ENCODE data around the gene SRC. TPM values are rescaled to one million over a fixed set of nuclear protein-coding genes. Genes with fewer than 3 reads are reported as not detected.

Gene SRC
- total RNA-seq, 1 experiment from 2014 or later = 197 TPM

- Histone ChIP-seq H3K36me3 (ENCODE audit: control insufficient read depth, insufficient read depth, low read length) (peaks cover 6% of the 10 kb centered on the region), H3K9me3 (no peaks in the 10 kb centered on the region; the same call in 1 of the 2 replicates), H3K27me3 (replicated peaks; ENCODE audit: control insufficient read depth, insufficient read depth, low read length) (no peaks in the 10 kb centered on the region), H3K4me1 (peaks cover 7% of the 10 kb centered on the region; the same call in 1 of the 2 replicates), H3K4me3 (ENCODE audit: low read depth, low read length) (no peak overlapping the region)
- Mint-ChIP-seq H3K27ac (ENCODE audit: unreplicated experiment) (peak overlapping the region; percentile 2), H3K4me1 (ENCODE audit: low read depth, unreplicated experiment) (peaks cover 13% of the 10 kb centered on the region), H3K27me3 (ENCODE audit: insufficient read depth, unreplicated experiment) (no peaks in the 10 kb centered on the region), H3K9me3 (ENCODE audit: unreplicated experiment) (no peaks in the 10 kb centered on the region), H3K36me3 (ENCODE audit: insufficient read depth, unreplicated experiment) (peaks cover 6% of the 10 kb centered on the region), H3K4me3 (ENCODE audit: unreplicated experiment) (no peak overlapping the region)
- POLR2A ChIA-PET = no interaction called here
- TF ChIP-seq CTCF (IDR thresholded peaks at IDR 0.05; ENCODE audit: insufficient read depth in 1 of 2, low read depth in 1 of 2, low read length in 1 of 2, severe bottlenecking in 1 of 2, unreplicated experiment in 1 of 2) = no peak
- intact Hi-C loops (cut with micrococcal nuclease; ENCODE audit: unreplicated experiment) = no loop called here
- peak in 1 of 2 experiments; percentile 34 for DNase-seq
- CTCF ChIA-PET = no interaction called here
- no TSS peak for BruUV-seq (replicated peaks)
Measured at GRCh38 chr20:37316116-37316774, 29.7 kb upstream of the SRC start.

GRCh38 chr20:37316775-37317170 is 29.2 kb upstream of the SRC start:
- Histone ChIP-seq H3K4me3 (ENCODE audit: low read depth, low read length) (no peak overlapping the region), H3K9me3 (no peaks in the 10 kb centered on the region; the same call in 1 of the 2 replicates), H3K4me1 (peaks cover 7% of the 10 kb centered on the region; the same call in 1 of the 2 replicates), H3K27me3 (replicated peaks; ENCODE audit: control insufficient read depth, insufficient read depth, low read length) (no peaks in the 10 kb centered on the region), H3K36me3 (ENCODE audit: control insufficient read depth, insufficient read depth, low read length) (peaks cover 6% of the 10 kb centered on the region)
- H3K36me3 Mint-ChIP-seq (ENCODE audit: insufficient read depth, unreplicated experiment) = peaks cover 6% of the 10 kb centered on the region
- no peaks in the 10 kb centered on the region for H3K27me3 Mint-ChIP-seq (ENCODE audit: insufficient read depth, unreplicated experiment)
- BruUV-seq (replicated peaks) = TSS peak; percentile 81
- peak in 1 of 2 experiments; percentile 27 for DNase-seq
- intact Hi-C loops (cut with micrococcal nuclease; ENCODE audit: unreplicated experiment) = no loop called here
- ChIA-PET CTCF (no interaction called here), POLR2A (no interaction called here)
- no peak overlapping the region for H3K27ac Mint-ChIP-seq (ENCODE audit: unreplicated experiment)
- H3K9me3 Mint-ChIP-seq (ENCODE audit: unreplicated experiment) = no peaks in the 10 kb centered on the region
- TF ChIP-seq CTCF (IDR thresholded peaks at IDR 0.05; ENCODE audit: insufficient read depth in 1 of 2, low read depth in 1 of 2, low read length in 1 of 2, severe bottlenecking in 1 of 2, unreplicated experiment in 1 of 2) = no peak
- no peak overlapping the region for H3K4me3 Mint-ChIP-seq (ENCODE audit: unreplicated experiment)
- H3K4me1 Mint-ChIP-seq (ENCODE audit: low read depth, unreplicated experiment) = peaks cover 13% of the 10 kb centered on the region

- H3K27ac Mint-ChIP-seq (ENCODE audit: unreplicated experiment) = no peak overlapping the region
- no peak for TF ChIP-seq CTCF (IDR thresholded peaks at IDR 0.05; ENCODE audit: insufficient read depth in 1 of 2, low read depth in 1 of 2, low read length in 1 of 2, severe bottlenecking in 1 of 2, unreplicated experiment in 1 of 2)
- no peak for DNase-seq
- BruUV-seq (replicated peaks) = no TSS peak
- H3K4me3 Mint-ChIP-seq (ENCODE audit: unreplicated experiment) = no peak overlapping the region
- peaks cover 6% of the 10 kb centered on the region for H3K36me3 Mint-ChIP-seq (ENCODE audit: insufficient read depth, unreplicated experiment)
- intact Hi-C loops (cut with micrococcal nuclease; ENCODE audit: unreplicated experiment) = no loop called here
- Histone ChIP-seq H3K27me3 (replicated peaks; ENCODE audit: control insufficient read depth, insufficient read depth, low read length) (no peaks in the 10 kb centered on the region), H3K36me3 (ENCODE audit: control insufficient read depth, insufficient read depth, low read length) (peaks cover 5% of the 10 kb centered on the region), H3K4me1 (peaks cover 7% of the 10 kb centered on the region; the same call in 1 of the 2 replicates), H3K9me3 (no peaks in the 10 kb centered on the region; the same call in 1 of the 2 replicates), H3K4me3 (ENCODE audit: low read depth, low read length) (no peak overlapping the region)
- peaks cover 13% of the 10 kb centered on the region for H3K4me1 Mint-ChIP-seq (ENCODE audit: low read depth, unreplicated experiment)
- POLR2A ChIA-PET = no interaction called here
- CTCF ChIA-PET = no interaction called here
- H3K9me3 Mint-ChIP-seq (ENCODE audit: unreplicated experiment) = peaks cover under 1% of the 10 kb centered on the region
- no peaks in the 10 kb centered on the region for H3K27me3 Mint-ChIP-seq (ENCODE audit: insufficient read depth, unreplicated experiment)
Measured at GRCh38 chr20:37317316-37317715, 28.6 kb upstream of the SRC start.

All from Caco-2 (cell line).